CD4-positive, alpha-beta T cell treated with Interferon alpha-2 for 1 hour (primary cell): ENCODE data around the gene LRCH3.

ENCODE experiments used
- DNase-seq, 2 donors: peaks; one replicate each; pipeline ENCODE4 v3.0.0-alpha.2; 2020 to 2022

LRCH3 gene

GRCh38 chr3:197791113-197791891 lies at the start of gene LRCH3:
Gene LRCH3, plus strand, starts transcription at chr3:197791254. Its CDS starts 25 bp downstream, at chr3:197791279.
- DNase-seq, result peak; percentile 81 to 85

GRCh38 chr3:197742787-197743186 lies 48.3 kb upstream of the LRCH3 start:
- DNase-seq, result no peak

GRCh38 chr3:197746209-197746608 lies 44.8 kb upstream of the LRCH3 start:
- DNase-seq, result no peak

GRCh38 chr3:197746801-197747237 lies 44.2 kb upstream of the LRCH3 start:
- peak; percentile 12 to 32 for DNase-seq

- DNase-seq, result no peak
Measured at GRCh38 chr3:197748597-197749314, 42.3 kb upstream of the LRCH3 start.

GRCh38 chr3:197749315-197749600 lies 41.8 kb upstream of the LRCH3 start:
- peak; percentile 67 to 68 for DNase-seq

GRCh38 chr3:197749601-197750395 lies 41.3 kb upstream of the LRCH3 start, which contains the start of gene FYTTD1:
Gene FYTTD1, plus strand, starts transcription at chr3:197749883. Its CDS starts 89 bp downstream, at chr3:197749972.
- DNase-seq, result peak; percentile 89 to 91

GRCh38 chr3:197750396-197750831 lies 40.6 kb upstream of the LRCH3 start:
- peak; percentile 63 to 73 for DNase-seq

GRCh38 chr3:197750858-197751737 lies 40.0 kb upstream of the LRCH3 start:
- peak; percentile 32 to 52 for DNase-seq

- no peak for DNase-seq
Measured at GRCh38 chr3:197752107-197752506, 38.9 kb upstream of the LRCH3 start.

- DNase-seq, result peak in 1 of 2 donors; percentile 15
Measured at GRCh38 chr3:197753263-197753662, 37.8 kb upstream of the LRCH3 start.

- no peak for DNase-seq
Measured at GRCh38 chr3:197756704-197757103, 34.4 kb upstream of the LRCH3 start.

- DNase-seq, result no peak
Measured at GRCh38 chr3:197758512-197758911, 32.5 kb upstream of the LRCH3 start.

GRCh38 chr3:197761784-197762183 lies 29.3 kb upstream of the LRCH3 start:
- no peak for DNase-seq

GRCh38 chr3:197775317-197775716 lies 15.7 kb upstream of the LRCH3 start:
- no peak for DNase-seq

GRCh38 chr3:197782230-197782629 lies 8.8 kb upstream of the LRCH3 start:
- no peak for DNase-seq

GRCh38 chr3:197784019-197784585 lies 7.0 kb upstream of the LRCH3 start:
- no peak for DNase-seq

GRCh38 chr3:197787412-197787811 lies 3.6 kb upstream of the LRCH3 start:
- DNase-seq, result no peak

GRCh38 chr3:197789309-197789708 lies 1.7 kb upstream of the LRCH3 start:
- no peak for DNase-seq

- DNase-seq, result no peak
Measured at GRCh38 chr3:197790033-197790432, 1.0 kb upstream of the LRCH3 start.

GRCh38 chr3:197791892-197792647 lies 1.0 kb downstream of the LRCH3 start:
- DNase-seq, result peak; percentile 20 to 55
